HuH-7.5 (cell line): ENCODE results near the gene CABLES2.

Source experiments
- DNase-seq: peaks from one replicate; pipeline ENCODE4 v3.0.0; 2011; ENCODE audit warnings: low spot score

The CABLES2 gene

DNA sequence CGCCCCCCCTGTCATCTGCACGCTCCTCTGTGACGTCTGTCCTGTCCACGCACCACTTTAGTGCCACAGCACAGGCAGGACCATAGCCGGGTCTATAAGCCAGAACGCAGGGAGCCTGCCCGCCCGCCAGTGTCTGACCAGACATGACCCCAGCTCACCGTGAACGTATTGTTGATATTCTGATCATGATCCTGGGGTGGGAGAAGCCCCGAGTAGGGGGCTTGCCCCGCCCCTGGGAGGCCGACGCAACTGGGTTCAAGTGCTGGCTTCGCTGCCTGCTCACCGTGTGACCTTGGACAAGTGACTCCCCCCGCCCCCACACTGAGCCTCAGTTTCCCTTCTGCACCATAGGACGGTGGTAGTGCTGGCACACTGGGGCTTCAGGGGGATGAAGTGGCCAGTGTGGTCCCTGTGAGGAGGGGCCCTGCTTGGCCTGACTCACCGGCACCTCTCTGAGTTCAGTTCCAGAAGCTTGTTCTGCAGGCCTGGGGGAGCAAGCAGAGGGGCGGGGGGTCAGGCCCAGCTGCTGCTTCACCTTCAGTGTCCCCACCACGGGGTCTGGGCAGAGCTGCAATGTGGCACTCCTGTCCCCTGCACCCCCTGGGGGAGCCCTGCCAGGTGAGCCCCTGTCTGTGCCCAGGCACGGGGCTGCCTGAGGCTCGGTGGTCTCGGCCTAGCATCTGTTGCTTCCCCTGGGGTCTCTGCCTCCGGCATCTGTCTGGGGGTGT, 11.1 kb upstream of the CABLES2 start:
- no peak for DNase-seq

DNA sequence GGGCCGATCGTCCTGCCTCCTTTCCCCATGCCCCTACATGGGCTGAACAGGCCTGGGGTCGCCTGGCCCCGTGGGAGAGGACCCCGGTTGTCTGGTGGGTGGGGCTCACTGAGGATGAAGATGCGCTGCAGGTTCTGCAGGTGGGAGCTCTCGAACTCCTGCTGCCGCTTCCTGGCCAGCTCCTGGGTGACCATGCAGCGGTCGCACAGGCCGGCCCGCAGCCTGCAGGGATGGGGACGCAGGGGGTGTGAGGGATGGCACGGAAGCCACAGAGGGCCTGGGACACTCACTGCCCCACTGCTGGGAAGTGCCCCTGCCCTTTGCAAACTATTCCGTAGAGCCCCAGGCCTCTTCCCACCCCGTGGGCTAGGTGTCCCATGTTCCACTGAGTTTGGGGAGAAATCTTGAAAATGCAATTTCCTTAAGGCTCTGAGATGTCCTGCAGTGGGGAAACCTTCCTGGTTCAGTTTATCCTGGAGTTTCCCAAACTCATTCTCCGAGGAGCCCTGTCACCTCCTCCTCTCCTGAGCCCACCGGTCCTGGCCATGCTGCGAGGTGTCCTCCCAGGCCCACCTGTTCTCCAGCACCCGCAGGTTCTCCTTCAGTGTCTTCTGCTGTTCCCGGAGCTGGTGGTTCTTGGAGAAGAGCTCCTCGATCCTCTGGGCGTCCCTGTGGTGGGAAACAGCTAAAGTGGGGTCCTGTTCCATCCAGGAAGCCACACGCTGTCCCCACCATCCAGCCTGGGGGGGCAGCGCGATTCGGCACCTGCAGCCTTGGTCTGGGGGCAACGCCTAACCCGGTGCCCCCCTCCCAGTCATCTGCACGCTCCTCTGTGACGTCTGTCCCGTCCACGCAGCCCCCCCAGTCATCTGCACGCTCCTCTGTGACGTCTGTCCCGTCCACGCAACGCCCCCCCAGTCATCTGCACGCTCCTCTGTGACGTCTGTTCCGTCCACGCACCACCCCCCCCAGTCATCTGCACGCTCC, 9.9 kb upstream of the CABLES2 start:
- DNase-seq: no peak

DNA sequence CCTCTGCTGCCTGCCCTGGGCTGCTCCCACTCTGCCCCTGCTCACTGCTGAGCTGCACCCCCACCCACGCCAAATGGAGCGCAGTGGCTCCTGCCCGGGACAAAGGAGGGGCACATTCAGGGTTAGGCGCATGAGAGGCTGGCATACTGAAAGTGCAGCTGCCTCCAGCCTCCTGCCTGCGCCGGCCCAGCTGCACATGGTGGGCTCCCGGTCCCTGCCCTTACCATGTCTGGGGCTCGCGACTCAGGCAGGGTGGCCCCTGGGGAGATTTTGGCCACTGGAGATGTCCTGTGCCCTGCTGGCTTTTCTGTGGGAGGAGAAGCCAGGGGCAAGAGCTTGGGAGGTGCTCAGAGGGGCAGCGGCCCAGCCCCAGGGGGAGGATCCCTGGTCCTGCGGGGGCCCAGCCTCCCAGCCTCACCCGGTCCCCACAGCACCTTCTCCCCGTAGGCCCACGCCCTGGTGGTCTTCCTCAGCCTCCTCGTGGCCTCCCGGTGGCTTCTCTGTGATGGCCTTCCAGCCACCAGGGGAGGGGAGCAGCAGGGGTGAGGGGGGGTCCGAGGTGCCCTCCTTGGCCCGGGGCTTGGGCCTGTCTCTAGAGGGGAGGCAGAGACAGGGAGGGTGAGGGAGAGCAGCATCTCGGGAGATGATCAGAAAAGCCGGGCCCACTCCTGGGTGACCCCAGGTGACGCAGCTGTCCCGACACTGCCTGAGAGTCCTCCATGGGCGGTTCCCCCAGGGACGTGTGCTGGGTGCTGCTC, 8.4 kb upstream of the CABLES2 start:
- DNase-seq: no peak

DNA sequence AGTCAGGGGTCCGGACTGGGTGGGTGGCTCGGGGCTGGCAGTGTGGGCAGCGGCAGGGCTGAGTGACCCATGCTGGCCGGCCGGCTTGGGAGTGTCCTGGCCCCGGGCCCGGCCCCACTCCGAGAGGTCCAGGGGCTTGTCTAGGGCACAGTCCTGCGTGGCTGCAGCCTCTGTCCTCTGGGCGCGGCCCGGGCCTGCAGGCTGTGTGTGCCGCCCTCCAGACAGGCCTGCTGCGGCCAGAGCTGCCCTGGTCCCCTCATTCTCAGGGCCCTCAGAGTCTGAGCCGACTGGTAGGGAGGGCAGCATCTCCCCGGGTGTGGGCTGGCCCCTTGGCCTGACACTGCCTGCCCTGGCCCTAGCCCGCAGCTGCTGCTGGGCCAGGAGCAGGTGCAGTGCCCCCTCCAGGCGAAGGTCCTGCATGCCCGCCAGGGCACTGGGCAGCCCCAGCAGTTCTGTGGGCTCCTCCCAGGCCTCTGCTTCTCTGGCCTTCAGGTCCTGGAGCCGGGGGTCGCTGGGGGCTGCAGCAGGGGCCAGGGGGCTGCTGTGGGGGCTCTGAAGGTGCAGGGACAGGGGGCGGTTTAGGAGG, 6.9 kb upstream of the CABLES2 start:
- no peak for DNase-seq

DNA sequence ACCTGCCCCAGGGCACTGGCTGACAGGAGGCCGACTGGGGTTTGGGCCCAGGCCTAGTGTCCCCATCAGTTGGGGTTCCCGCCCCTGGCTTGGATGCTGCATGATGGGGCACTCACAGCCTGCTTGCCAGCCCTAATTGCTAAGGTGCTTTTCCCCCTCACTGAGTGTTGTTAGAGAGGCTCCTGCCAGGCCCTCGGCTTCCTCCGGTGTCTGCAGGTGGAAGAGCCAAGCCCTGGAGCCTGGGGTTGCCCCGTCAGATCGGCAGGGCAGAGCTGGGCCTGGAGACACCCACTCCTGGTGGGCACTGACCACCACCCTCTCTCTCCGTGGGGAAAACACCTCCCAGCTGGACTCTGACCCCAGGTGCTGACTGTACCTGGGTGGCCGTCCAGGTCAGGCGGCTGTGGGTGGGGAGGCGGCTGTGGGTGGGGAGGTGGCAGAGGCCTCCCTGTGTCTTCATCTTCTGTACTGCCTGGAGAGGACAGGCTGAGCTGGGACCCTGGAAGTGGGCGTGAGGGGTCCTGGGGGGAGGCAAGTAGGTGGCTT, 6.0 kb upstream of the CABLES2 start:
- no peak for DNase-seq

DNA sequence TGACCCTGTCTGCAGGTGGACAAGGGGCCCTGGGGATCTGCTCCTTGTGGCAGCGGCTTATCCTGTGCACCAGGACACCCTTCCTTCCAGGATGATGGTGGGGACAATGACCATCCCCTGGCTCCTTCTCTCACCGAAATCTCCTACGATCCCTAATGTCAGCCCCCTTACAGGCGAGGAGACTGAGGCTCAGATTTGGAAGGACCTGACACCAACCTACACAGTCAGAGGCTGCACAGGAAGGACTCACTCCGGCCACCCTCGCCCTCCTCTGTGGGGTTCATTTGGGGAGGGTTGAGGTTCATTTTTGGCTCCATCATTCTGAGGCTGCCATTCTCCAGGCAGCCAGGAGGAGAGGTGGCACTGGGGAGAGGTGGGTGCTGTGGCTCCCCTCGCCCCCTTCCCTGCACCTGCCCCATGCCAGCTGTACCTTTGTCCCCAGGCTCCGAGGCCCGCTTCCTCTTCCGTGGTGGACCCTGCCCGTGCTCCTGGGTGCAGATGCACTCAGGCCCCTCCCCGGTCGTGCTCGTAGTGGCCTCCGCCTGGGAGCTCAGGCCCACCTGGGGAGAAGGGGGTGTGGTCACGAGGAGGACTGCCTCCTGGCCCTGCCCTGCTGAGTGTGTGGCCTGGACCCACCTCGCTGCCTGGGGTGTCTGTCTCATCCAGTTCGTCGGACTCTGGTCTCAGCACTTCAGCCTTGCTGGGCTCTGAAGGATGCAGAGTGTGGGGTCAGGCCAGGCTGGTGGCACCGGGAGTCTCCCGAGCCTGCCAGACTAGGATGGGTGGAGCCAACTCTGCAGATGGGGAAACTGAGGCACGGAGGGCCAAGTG, 5.3 kb upstream of the CABLES2 start:
- DNase-seq: no peak

DNA sequence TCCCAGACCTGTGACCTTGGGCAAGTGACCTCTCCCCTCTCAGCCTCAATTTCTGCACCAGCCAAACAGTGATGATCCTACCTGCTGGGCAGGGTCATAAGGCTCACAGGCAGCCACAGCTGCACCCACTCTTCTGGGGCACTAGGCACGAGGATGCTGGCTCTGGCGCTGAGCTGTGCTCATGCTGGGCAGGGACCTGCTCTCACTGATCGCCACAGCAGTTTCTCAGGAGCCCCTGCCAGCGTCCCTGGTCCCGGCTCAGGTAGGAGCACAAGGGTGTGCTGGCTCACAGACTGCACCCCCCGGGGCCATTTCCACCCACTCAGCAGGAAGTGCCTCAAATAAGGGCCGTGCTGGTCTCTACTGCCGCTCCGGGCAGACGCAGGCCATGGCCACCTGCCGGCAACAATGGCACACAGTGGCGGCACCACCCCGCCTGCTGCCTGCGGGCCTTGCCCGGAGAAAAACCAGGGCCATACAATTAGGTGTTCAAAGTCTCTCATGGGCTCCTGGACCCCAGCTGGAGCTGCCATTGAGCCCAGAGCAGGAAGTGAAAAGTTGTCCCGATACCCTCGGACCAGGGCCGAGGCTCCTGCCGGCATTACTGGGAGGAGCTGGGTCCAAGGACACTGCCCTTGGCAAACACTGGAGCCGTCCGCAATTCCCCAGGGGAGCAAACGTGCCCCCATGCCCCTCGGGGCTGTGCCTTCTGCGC, 4.6 kb upstream of the CABLES2 start:
- DNase-seq: no peak

DNA sequence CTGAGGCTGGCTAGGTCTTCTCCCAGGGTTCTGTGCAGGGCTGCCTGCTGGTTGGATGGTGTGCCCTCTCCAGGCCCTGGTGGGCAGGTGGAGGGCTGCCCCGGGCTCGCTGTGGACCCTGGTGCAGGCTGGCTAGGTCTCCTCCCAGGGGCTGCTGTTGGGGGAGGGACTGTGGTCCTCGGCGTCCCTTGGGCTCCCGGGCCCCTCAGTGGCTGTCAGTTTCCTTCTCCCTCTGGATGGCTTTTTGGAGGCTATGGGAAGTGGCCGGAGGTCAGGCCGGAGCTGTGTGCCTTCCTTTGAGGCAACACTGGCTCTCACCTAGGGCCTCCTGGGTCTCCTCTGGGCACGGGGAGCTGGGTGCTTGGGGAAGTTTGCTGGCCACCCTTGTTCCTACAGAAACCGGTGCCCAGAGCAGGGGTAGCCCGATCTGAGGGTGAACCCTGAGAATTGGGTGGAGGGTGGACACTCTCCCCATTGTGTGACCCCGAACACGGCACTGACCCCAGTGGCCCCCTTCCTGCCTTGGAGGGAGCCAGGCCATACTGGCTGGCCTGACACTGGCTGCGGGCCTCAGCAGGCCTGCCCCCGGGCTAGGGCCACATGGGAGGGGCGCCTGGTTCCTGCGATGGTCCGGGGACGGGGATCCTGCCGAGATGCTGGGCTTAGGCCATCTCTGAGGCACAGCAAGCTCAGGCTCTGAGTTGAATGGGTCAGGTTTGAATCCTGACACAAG, 3.8 kb upstream of the CABLES2 start:
- no peak for DNase-seq

DNA sequence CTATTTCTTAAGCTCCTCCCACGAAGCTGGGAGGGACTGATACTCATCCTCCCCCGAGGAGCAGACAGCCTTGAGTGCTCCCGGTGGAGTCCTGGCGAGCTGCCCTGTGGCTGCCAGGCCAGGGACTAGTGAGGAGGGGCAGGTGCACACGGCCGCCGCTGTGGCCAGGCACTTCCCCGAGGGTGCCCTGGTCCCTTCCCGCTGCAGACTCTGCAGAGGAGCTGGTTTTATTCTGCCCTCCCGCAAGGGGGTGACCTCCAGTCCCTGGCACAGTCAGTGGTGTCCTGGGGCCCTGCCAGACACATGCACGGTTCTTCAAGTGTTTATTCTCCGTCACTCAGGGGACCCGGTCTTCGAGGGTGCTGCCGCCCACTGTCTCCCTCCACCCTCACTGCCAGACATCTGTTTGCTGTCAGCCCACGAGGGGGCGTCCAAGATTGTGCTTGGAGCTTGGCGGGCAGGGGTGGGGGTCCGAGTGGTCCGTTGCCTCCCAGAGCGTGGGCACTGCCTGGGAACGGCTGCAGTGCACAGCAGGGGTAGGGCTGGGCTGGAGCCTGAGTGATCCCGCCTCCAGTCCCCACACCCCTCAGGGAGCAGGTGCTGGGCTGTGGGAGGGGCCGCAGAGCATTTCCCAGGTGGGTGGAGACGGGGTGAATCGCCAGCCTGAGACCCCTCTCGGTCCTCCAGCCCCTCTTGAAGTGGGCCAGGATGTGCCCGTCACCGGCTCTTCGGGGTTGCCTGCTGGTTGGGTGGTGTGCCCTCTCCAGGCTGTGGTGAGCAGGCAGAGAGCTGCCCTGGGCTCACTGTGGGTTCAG, 3.1 kb upstream of the CABLES2 start:
- DNase-seq: peak; percentile 85

DNA sequence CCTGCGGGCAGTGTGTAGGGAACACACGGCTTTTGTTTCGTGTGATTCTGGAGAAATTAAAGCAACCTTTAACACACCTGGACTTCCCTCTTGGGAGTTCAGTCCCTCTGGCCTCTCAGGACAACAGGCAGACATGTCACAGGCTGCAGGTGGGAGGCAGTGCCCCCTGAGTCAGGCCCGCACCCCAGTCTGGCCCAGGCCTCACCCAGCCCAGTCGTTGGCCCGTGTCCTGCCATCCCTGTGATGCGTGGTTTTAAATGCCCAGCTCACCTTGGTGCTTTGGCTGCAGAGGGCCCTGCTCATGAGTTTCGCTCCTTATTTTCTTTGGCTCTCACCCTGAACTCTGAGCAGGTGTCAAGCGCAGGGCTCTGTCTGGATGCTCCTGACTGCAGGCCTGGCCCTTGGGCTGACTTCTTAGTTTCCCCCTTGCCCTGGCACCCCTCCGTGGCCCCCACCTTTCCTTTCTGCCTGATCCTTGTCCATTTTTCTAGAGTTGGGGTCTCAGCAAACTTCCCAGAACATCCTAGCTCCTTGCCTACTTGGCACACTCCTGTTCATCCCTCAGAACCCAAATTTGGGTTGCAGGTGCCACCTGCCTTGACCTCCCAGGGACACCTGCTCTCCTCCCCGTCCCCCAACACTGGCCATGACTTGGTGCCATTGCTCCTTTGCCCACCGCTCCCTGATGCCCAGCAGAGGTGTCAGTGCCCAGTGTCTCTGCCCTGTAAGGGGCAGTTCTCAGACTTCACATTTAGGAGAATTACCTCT, 2.2 kb upstream of the CABLES2 start:
- DNase-seq: no peak

DNA sequence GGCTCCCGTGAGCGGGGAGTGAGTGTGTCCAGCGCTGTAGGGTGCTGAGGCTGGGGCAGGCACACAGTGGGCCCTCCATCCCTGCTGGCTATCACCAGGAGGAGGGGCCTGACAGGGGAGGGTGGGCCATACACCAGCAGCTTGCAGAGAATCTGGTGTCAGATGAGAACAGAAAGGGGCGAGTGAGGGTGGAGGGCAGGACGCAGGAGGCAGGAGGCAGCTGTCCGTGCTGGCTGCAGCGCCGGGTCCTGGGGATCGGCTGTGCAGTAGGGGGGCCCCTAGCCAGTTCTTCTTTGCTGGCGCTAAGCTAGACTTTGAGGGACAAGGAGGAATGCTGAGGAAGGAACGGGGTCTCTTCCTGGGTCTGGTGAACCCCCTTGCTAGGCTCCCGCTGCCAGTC, 1.6 kb upstream of the CABLES2 start:
- no peak for DNase-seq

DNA sequence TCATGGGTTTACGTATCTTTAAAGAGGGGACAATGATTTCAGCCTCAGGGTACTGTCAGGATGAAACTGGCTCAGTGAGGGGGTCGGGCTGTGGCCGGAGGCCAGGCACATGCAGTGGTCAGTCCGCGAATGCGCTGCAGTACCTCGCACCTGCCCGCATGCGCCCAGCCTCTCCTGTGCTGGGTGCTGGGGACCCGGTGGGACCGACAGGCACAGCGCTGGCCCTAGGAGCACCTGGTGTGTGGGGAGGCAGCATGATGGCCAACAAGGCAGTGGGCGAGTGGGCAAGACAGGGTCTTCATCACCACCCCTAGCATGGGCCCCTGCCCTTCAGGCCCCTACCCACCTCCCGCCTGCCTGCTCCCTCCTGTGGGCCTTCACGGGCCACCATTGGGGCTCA, 970 bp upstream of the CABLES2 start:
- DNase-seq: no peak

DNA sequence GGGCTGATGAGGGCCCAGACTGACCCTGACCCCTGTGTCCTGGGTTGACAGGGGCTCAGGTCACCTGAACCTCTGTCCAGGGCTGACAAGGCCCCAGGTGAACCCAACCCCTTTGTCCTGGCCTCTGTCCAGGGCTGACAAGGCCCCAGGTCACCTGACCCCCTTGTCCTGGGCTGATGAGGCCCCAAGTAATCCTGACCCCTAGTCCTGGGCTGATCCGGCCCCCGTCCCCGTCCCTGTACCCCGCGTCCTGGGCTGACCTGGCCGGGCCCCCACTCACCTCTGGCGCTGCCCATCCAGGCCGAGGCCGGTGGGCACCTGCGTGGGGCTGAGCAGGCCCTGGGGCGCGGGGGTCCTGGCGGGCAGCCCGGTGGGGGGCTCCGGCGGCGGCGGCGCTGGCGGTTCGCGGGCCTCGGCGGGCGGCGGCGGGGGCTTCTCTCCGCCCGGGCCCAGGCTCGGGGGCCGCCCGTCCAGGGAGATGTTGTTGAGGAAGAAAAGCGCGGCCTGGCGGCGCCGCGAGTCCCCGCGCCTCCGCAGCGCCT, 379 bp downstream of the CABLES2 start:
- no peak for DNase-seq

DNA sequence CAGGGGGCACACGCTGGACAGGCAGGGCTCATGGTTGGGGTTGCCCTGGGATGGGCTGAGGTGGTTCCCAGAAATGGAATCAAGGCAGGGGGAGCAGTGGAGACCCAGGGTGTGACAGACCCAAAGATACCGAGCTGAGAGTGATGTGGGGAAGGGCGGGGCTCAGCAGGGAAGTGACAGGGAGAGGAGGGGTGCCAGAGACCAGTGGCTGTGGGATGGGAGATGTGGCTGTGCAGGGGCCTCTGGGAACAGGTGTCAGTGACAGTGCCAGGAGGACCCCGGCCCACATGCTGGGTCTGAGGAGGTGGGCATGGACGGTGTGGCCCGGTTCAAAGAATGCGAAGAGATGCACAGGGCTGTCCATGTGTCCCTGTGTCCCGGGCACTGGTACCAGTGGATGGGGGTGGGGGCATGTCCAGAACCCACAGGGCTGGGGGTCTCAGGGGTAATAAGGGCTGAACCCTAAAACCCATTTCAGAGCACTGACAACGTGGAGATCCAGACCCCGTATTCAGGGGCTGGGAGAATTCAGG, 1.0 kb downstream of the CABLES2 start:
- no peak for DNase-seq

DNA sequence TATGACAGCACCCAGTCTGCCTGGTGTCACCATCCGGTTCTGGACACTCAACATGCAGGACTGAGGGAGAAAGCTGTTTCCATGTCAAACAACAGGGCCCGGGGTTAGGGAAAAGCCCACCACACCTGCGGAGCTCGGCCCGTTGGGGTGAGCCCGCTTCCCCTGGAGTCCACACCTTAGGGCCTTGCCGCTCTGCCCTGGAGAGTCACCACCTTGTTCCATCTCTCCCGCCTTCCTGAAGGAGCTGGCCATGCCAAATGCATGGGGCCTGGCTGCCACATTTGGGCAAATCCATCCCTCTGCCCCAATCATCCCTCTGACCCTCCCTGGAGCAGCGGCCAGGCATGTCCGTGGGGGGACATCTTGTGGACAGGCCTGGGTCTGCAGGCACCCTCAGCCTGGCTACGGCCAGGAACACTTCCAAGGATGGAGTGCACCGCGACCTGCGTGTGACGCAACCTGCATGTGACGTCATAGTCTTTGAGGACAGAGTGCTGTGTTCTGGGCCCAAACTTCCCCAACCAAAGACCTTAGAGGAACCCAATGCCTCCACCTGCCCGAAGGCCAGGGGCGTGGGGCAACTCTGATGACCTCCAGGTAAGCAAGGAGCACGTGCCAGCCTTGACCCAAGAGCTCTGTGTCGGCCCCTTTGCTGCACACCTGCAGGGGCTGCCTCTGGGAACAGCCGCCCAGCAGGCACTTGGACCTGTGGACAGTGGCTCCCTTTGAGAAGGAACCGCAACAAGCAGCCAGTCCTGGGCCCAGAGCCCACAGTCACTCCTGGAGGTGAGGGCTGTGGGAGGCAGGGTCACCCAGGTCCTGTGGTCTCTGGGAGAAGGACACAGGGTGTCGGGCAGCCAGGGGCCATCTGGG, 1.7 kb downstream of the CABLES2 start:
- peak; percentile 95 for DNase-seq

DNA sequence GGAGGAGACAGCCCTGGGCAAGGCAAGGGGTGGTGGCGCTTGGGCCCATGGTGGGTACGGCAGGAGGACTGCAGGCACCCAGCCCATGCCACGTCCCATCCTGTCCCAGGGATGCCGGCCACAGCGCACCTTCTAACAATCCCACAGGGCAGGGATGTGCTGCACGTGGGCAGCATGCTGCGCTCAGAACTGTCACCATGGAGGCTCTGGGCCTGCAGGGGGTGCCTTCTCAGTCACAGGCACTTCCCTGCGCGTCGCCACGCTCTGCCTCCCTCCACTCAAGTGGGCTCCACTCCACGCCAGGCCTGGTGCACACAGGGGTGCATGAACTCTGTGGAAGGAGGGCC, 2.4 kb downstream of the CABLES2 start:
- no peak for DNase-seq
